GM10266 (cell line): Measurements from ENCODE around the gene GPC1.
A peak's percentile ranks its signal among the peaks of the same experiment; 100 is the strongest.

ENCODE experiments used
- DNase-seq: peaks from one replicate; pipeline ENCODE4 v3.0.0; 2012; ENCODE audit errors: extremely low spot score
- CTCF ChIP-seq: IDR thresholded peaks from 2 replicates; pipeline ENCODE4 v1.5.1; 2012; ENCODE audit warnings: mild to moderate bottlenecking, low read depth; ENCODE audit not compliant: control insufficient read depth, insufficient read depth; ENCODE audit errors: missing control alignments

The GPC1 gene

GRCh38 chr2:240465765-240466578 lies 30.5 kb downstream of the GPC1 start:
- TF ChIP-seq CTCF: no peak
- DNase-seq: no peak

DNA sequence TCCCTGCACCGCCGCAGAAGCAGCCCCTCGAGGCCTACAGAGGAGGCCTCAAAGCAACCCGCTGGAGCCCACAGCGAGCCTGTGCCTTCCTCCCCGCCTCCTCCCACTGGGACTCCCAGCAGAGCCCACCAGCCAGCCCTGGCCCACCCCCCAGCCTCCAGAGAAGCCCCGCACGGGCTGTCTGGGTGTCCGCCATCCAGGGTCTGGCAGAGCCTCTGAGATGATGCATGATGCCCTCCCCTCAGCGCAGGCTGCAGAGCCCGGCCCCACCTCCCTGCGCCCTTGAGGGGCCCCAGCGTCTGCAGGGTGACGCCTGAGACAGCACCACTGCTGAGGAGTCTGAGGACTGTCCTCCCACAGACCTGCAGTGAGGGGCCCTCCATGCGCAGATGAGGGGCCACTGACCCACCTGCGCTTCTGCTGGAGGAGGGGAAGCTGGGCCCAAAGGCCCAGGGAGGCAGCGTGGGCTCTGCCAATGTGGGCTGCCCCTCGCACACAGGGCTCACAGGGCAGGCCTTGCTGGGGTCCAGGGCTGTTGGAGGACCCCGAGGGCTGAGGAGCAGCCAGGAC lies 31.2 kb downstream of the GPC1 start:
- no peak for TF ChIP-seq CTCF
- no peak for DNase-seq

DNA sequence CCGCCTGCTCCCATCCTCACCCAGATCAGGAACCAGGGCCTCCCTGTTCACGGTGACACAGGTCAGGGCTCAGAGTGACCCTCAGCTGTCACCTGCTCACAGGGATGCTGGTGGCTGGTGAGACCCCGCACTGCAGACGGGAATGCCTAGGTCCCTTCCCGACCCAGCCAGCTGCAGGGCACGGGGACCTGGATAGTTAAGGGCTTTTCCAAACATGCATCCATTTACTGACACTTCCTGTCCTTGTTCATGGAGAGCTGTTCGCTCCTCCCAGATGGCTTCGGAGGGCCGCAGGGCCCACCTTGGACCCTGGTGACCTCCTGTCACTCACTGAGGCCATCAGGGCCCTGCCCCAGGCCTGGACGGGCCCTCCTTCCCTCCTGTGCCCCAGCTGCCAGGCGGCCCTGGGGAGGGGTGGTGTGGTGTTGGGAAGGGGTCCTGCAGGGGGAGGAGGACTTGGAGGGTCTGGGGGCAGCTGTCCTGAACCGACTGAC lies 31.7 kb downstream of the GPC1 start:
- TF ChIP-seq CTCF: no peak

GRCh38 chr2:240467659-240468302 lies 32.3 kb downstream of the GPC1 start:
- peak; percentile 16 for DNase-seq
- TF ChIP-seq CTCF: no peak

More for the DNA sequence above, 31.7 kb downstream of the GPC1 start:
- no peak for DNase-seq

DNA sequence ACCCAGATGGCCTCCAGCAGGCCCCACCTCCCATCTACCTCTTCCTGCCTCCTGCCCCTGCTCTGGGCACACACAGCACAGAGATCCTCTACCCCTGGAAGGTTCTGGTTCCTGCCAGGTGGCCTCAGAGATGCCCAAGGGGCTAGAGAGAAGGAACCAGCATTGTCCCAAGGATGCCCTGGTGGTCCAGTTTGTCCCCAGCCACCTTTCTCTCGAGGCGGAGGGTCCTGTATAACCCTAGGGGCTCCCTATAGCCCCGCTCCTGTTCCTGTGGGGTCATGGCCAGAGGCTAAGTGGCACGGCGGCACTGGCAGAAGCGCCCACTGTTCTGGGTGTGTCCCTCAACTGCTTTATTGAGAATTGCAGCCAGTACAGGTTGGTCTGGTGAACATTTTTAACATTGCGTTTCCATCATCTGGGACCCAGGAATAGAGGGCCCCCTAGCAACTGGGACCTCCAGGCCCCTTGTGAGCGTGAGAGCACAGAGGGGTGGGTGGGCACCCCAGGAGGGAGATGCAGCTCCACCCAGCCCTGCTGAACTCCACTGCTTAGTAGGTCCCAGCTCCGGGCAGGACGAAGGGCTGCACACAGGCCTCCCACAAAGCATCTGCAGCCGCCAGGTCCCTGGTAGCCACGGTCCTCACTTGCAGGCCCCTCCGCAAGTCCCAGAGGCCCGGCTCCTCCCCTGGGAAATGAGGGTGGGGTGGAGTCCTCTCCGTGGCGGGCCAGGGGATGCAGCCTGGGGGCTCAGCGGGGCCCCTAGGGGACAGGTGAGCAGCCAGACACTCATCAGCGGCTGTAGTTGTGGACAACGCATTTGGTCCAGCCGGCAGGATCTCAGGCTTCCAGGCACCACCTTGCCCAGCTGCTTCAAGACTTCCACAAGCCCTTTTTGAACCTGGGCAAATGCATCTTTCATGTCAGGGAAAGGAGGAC lies 33.1 kb downstream of the GPC1 start:
- no peak for TF ChIP-seq CTCF
- peak; percentile 7 for DNase-seq

DNA sequence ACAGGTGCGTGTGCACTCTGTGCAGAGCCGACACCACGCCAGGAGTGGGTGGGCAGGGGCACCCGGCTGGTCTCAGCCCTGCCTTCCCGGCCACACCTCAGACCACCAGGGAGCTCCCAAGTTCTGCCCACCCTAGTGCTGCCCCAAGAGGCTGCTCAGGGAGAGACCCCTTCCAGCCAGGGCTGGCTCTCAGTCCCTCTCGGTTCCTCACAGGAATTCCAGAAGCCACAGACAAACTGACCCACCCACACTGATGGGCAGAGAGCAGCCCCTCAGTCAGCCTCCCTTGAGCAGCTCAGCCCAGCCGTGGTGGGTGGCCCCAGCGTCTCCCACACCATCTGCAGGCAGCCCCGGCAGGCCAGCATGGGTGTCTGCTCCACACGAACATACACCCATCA lies 33.8 kb downstream of the GPC1 start:
- DNase-seq: peak; percentile 8
- TF ChIP-seq CTCF: no peak
